Breast epithelium (tissue), 4 donors: ENCODE measurements around the gene MYO1E. TPM values are rescaled to one million over a fixed set of nuclear protein-coding genes. Genes with fewer than 3 reads are reported as not detected.

Source experiments
- DNase-seq, 2 donors: peaks; one replicate each; pipeline ENCODE4 v3.0.0-alpha.2; 2019; ENCODE audit warnings: low spot score in 2 of 2
- H3K27ac ChIP-seq, 2 donors: fragments of 200-600 bp; sonication (generic) in 1 of 2; one replicate each; pipeline ENCODE4 v1.5.1; 2016 to 2019; ENCODE audit warnings: mild to moderate bottlenecking in 1 of 2
- H3K27me3 ChIP-seq, 2 donors: fragments of 200-600 bp; sonication (generic) in 1 of 2; one replicate each; pipeline versions ENCODE4 v1.5.1 to v1.6.0; 2017 to 2019; ENCODE audit warnings: control low read depth in 1 of 2, mild to moderate bottlenecking in 1 of 2
- H3K36me3 ChIP-seq: fragments of 200-600 bp; one replicate; pipeline ENCODE4 v1.5.1; 2019
- H3K4me1 ChIP-seq, 2 donors: fragments of 200-600 bp; sonication (generic); one replicate each; pipeline ENCODE4 v1.5.1; 2016 to 2019; ENCODE audit warnings: control low read depth in 1 of 2
- H3K4me3 ChIP-seq, 3 donors: fragments of 200-600 bp; sonication (generic); 1 replicate in 2 of 3; 2 replicates in 1 of 3; pipeline ENCODE4 v1.5.1; 2016 to 2019; ENCODE audit warnings: mild to moderate bottlenecking in 3 of 3, moderate library complexity in 2 of 3
- H3K9me3 ChIP-seq, 2 donors: fragments of 200-600 bp; sonication (generic) in 1 of 2; one replicate each; pipeline ENCODE4 v1.5.1; 2016 to 2019; ENCODE audit warnings: control low read depth in 1 of 2
- CTCF ChIP-seq, 3 donors: fragments of 450-650 bp; IDR thresholded peaks; one replicate each; pipeline ENCODE4 v1.5.1; 2016 to 2017; ENCODE audit warnings: antibody characterized with exemption in 3 of 3, mild to moderate bottlenecking in 3 of 3, moderate library complexity in 3 of 3
- POLR2A ChIP-seq: fragments of 450-650 bp; IDR thresholded peaks from one replicate; pipeline ENCODE4 v1.6.1; 2016; ENCODE audit warnings: antibody characterized with exemption, mild to moderate bottlenecking, moderate library complexity
- POLR2AphosphoS5 ChIP-seq, 3 donors: sonication (generic); formaldehyde crosslinking; IDR thresholded peaks; one replicate each; pipeline ENCODE4 v1.6.1; 2017; ENCODE audit warnings: antibody characterized with exemption in 3 of 3
- intact Hi-C: fragments of 100-400 bp; cut with DNase I; formaldehyde crosslinking; loops from one replicate; pipeline ENCODE4 v1.15.1; 2023; ENCODE audit warnings: low total_unique reads
- total RNA-seq, 3 donors: library from RNA; depleted of rRNA; stranded (reverse); fragments of >200 nt; gene quantifications; one replicate each; pipeline ENCODE4 v1.1.0, GENCODE V29; 2016

MYO1E gene
- total RNA-seq, 3 donors from 2014 or later = 51.5 to 76.1 (median 68.6) TPM

GRCh38 chr15:59154243-59154642 is 218.4 kb downstream of the MYO1E start:
- H3K27me3 ChIP-seq = no peaks in the 10 kb centered on the region
- DNase-seq = no peak
- H3K4me3 ChIP-seq = no peak overlapping the region
- TF ChIP-seq POLR2A (no peak), CTCF (IDR thresholded peaks at IDR 0.05) (no peak), POLR2AphosphoS5 (IDR thresholded peaks at IDR 0.05) (no peak)
- H3K36me3 ChIP-seq = no peaks in the 10 kb centered on the region
- intact Hi-C loops = no loop called here
- peak overlapping the region; percentile 38 to 60 for H3K27ac ChIP-seq
- peaks cover 0 to 12% of the 10 kb centered on the region in 2 donors for H3K4me1 ChIP-seq
- H3K9me3 ChIP-seq = no peaks in the 10 kb centered on the region

GRCh38 chr15:59153466-59153865 is 219.2 kb downstream of the MYO1E start:
- H3K4me1 ChIP-seq = peaks cover 0 to 5% of the 10 kb centered on the region in 2 donors
- no peaks in the 10 kb centered on the region for H3K36me3 ChIP-seq
- no peaks in the 10 kb centered on the region for H3K27me3 ChIP-seq
- intact Hi-C loops = no loop called here
- no peak overlapping the region for H3K4me3 ChIP-seq
- no peak for TF ChIP-seq CTCF (IDR thresholded peaks at IDR 0.05)
- no peak for TF ChIP-seq POLR2A
- TF ChIP-seq POLR2AphosphoS5 (IDR thresholded peaks at IDR 0.05) = no peak
- DNase-seq = no peak
- H3K27ac ChIP-seq = peak overlapping the region; percentile 32 to 60
- H3K9me3 ChIP-seq = no peaks in the 10 kb centered on the region

GRCh38 chr15:59152694-59153450 is 219.8 kb downstream of the MYO1E start:
- Histone ChIP-seq H3K4me3 (no peak overlapping the region), H3K27me3 (no peaks in the 10 kb centered on the region), H3K4me1 (no peaks in the 10 kb centered on the region), H3K9me3 (no peaks in the 10 kb centered on the region), H3K36me3 (no peaks in the 10 kb centered on the region), H3K27ac (peak overlapping the region; percentile 32 to 60)
- no peak for TF ChIP-seq CTCF (IDR thresholded peaks at IDR 0.05)
- TF ChIP-seq POLR2AphosphoS5 (IDR thresholded peaks at IDR 0.05) = no peak
- TF ChIP-seq POLR2A = no peak
- no peak for DNase-seq
- intact Hi-C loops = no loop called here

GRCh38 chr15:59150185-59150584 is 222.5 kb downstream of the MYO1E start:
- TF ChIP-seq POLR2A = no peak
- no peak for TF ChIP-seq CTCF (IDR thresholded peaks at IDR 0.05)
- no peak for TF ChIP-seq POLR2AphosphoS5 (IDR thresholded peaks at IDR 0.05)
- Histone ChIP-seq H3K27ac (peak overlapping the region; percentile 23 to 25), H3K4me1 (no peaks in the 10 kb centered on the region), H3K9me3 (no peaks in the 10 kb centered on the region), H3K4me3 (no peak overlapping the region), H3K27me3 (no peaks in the 10 kb centered on the region), H3K36me3 (no peaks in the 10 kb centered on the region)
- no peak for DNase-seq
- intact Hi-C loops = no loop called here

GRCh38 chr15:59148153-59148833 is 224.4 kb downstream of the MYO1E start:
- H3K9me3 ChIP-seq = no peaks in the 10 kb centered on the region
- H3K4me3 ChIP-seq = no peak overlapping the region
- TF ChIP-seq POLR2A (no peak), CTCF (IDR thresholded peaks at IDR 0.05) (no peak), POLR2AphosphoS5 (IDR thresholded peaks at IDR 0.05) (no peak)
- H3K36me3 ChIP-seq = no peaks in the 10 kb centered on the region
- H3K27me3 ChIP-seq = no peaks in the 10 kb centered on the region
- no peak for DNase-seq
- intact Hi-C loops = no loop called here
- H3K4me1 ChIP-seq = no peaks in the 10 kb centered on the region
- peak overlapping the region in 1 of 2 donors; percentile 43 for H3K27ac ChIP-seq
